Measurements from ENCODE around the gene PALM3.

The PALM3 gene

DNA sequence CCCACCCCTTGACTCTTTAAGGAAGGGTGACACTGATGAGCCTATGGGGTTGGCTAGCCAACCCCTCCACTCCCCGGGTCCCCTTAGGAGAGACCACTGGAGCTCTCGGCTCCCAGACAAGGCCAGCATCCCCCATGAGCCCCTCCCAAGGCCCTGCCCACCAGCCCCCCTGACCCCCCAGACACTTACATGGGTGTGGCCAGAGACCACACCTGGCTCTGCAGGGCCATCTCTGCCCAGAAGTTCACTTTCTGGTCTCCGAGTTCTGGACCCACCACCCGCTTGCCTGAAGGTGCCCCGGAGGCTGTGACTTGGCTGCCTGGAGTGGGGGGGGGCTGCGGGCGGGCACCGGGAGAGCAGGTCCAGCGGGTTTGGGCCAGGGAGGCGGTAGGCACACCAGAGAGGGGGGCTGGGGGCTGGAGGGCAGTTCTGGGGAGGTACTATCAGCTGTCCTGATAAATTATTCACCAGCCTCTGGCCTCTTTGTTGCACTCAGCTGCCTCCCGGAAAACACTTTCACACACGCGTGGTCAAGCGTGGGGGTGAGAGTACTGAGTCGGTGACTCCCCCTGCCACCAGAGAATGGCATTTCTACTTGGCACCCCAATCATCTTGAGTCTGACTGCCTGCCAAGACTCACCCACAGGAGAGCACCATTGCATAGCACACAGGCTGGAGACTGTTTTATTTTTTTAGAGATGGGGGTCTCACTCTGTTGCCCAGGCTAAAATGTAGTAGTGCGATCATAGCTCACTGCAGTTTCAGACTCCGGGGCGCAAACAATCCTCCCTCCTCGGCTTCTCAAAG lies at the start of gene PALM3:
TSS of gene PALM3 (minus strand) at position 326 of the 807 bp plus-strand sequence. CDS start at position 230, 96 bp downstream.
- DNase-seq: no peak

DNA sequence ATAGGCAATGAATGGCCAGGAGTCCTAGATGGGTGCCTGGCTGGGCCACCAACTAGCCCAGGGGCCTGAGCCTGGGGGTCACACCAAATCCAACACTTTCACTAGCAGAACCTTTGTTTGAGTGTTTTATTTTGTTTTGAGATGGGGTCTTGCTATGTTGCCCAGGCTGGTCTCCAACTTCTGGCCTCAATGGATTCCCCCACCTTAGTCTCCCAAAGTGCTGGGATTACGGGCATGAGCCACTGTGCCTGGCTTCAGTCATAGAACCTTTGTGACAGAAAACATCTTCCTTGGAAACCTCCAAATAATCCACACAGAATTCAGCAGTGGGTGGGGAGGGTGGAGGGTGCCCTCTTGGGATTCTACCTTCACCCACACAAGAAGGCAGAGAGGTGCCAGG lies 49.6 kb upstream of the PALM3 start:
- no peak for DNase-seq

GRCh38 chr19:14110650-14111049 lies 48.8 kb upstream of the PALM3 start:
- no peak for DNase-seq

- no peak for DNase-seq
Observed at GRCh38 chr19:14107581-14108461, 45.9 kb upstream of the PALM3 start.

DNA sequence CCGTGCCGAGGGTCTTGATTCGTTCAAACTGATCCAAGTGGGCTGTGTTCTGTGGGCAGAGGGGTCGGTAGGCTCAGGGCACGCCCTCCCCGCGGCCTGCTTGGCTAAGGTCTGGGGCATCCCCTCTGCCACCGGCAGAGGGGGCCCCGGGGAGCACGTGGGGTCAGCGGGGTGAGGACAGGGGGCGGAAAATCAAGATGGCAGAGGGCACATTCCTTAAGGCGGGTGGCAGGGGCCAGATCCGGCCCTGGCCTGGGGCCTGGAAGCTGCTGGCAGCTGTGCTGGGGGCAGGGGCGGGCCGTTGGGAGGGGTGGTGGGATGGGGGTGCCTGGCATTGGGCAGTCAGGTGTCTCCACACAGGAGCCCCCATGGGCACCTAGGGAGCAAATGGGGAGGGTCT lies 45.0 kb upstream of the PALM3 start:
- no peak for DNase-seq

DNA sequence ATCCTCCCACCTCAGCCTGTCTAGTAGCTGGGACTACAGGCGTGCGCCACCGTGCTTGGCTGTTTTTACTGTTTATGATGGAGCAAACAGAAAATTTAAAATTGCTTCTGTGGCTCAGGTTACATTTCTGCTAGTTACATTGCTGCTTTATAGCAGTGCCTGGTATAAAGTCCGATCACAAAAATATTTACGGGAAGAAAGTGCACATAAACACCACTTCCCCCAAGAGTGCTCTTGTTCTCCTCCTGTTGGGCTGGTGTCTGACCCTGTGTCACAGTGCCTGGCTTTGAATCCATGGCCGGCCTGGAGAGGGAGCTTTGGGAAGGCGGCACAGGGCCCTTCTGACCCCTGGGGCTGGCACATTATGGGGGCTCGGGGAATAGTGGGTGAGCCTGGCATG lies 43.8 kb upstream of the PALM3 start:
- DNase-seq: no peak

DNA sequence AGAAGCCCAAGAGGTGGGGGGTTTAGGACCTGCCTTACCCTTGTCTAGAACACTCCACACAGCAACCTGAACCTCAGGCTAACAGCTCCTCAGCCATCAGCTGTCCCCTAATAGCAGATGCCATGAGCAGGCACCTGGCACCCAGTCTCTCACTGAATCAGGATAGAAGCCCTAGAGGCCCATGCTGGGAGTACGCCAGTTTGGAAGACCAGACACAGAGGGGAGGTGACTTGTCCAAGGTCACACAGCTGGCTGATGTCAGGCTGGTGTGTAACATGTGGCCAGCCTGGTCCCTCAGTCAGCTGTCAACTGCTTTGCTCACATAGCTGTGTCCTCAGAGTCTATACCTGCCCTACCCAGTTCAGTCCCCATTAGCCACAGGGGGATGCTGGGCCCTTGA lies 41.4 kb upstream of the PALM3 start:
- DNase-seq: no peak

- DNase-seq: no peak
Observed at GRCh38 chr19:14102756-14103155, 40.9 kb upstream of the PALM3 start.

DNA sequence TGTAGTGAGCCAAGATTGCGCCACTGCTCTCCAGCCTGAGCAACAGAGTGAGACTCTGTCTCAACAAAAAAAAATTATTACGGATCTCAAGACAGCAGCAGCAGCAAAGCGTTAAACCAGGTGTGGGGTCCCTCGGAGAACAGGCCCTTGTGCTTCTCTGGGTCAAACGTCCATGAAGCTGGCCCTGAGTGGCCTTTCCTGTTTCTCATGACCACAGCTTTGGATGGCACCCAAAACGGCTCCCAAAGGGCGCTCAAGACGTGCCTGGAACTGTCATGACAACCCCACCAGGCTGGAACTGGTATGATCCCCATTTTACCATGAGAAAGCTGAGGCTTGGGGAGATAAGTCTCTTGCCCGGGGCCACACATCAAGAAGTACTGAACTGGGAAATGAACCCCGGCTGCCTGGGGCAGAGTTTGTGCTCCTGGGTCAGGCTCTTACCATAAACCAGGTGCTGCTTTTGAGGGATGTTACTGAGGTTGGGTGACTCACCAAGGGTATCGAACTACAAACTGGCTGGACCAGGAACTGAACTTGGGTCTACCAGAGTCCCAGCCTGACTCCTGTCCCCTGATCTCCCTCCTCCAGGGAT lies 40.3 kb upstream of the PALM3 start:
- no peak for DNase-seq

- DNase-seq: no peak
Observed at GRCh38 chr19:14101003-14101545, 39.2 kb upstream of the PALM3 start.

- DNase-seq: no peak
Observed at GRCh38 chr19:14097532-14098151, 35.8 kb upstream of the PALM3 start.

GRCh38 chr19:14096272-14096992 lies 34.6 kb upstream of the PALM3 start:
- DNase-seq: no peak

- DNase-seq: no peak
Observed at GRCh38 chr19:14094854-14095253, 33.0 kb upstream of the PALM3 start.

DNA sequence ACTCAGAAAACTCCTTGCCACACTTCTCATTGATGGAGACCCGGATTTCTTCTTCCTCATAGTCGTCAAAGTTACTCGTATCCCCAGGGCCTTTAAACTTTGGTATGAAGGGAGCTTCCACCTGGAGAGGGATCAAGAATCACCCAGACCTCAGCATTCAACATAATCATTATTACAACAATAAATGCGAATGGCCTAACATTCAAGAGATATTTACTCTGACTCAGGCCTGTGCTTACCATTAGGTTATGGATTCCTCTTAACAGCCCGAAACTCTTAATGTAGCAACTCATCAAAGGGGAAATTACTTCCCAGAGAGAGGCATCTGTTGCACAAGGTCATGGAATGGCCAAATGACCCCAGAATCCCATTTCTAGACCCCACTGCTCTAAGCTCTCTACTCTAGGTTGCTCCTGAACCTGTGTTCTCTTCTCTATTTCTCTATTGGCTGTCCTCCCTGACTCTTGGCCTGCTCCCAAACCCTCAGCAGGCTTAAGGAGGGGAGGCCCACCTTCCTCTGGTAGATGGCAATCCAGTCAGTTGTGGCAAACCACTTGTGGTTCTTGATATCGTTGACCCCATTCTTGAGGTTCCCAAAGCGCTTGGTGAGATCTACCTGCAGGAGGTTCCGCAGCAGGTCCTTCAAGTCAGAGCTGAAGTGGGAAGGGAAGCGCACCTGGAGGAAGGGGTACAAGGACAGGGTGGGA lies 31.4 kb upstream of the PALM3 start:
- DNase-seq: no peak

DNA sequence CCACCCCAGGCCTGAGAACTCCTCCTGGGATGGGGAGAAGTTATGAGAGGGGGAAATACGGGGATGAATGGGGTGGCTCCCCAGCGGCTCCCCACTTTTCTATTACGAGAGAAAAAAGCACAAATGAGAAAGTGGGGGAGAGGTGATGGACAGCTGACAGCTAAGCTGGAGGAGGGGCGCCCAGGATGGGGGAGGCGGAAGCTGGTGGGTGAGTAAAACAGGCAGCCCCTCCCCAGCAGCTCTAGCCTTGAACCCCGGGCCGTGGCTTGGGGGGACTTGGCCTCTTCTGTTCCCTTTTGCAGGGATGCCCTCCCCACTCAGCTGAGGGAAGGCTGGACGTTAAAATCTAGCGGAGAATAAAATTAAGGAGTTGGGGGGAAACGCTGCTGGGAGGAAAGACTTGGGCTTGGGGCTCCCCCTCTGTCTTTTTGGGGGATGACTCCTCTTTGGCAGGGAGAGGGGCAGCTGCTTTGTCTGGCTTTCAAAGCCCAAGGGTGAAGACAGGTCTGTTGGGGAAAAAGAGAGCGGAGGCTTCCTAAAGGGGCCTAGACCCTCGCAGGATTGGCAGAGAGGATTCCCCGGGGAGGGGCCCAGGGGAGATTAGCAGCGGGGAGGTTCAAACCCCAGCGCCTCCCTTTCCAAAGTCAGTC lies 30.1 kb upstream of the PALM3 start:
- no peak for DNase-seq

GRCh38 chr19:14091081-14091812 lies 29.4 kb upstream of the PALM3 start:
- peak; percentile 65 for DNase-seq

GRCh38 chr19:14090509-14091080 lies 28.7 kb upstream of the PALM3 start, which contains the start of gene SAMD1:
Gene SAMD1, minus strand, starts transcription at chr19:14090751.
- DNase-seq: peak; percentile 92

- peak; percentile 58 for DNase-seq
Observed at GRCh38 chr19:14089662-14090508, 28.0 kb upstream of the PALM3 start.

DNA sequence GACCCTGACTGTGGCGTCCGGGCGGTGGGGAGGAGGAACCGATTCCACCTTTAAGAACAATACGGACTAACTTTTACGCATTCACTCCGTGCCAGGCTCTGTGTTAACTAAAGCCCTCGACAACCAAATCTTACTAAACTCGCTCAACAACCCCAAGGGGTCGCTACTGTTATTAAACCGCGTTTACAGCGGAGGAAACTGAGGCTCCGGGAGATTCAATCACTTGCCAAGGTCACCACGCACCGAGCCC lies 27.5 kb upstream of the PALM3 start:
- DNase-seq: peak; percentile 21
